GM19351 (cell line): Measurements from ENCODE around the gene GPER1.
"Not testable (repeated sequence)": the region's sequence is repeated elsewhere in the genome, so short reads cannot be mapped to it uniquely, and the experiment has no call there.

Experiments used
- ATAC-seq: cut with Tn5 transposase; IDR thresholded peaks from one replicate; pipeline ENCODE4 v1.9.1; 2021; ENCODE audit warnings: mild to moderate bottlenecking, moderate library complexity; ENCODE audit not compliant: unreplicated experiment

The GPER1 gene

DNA sequence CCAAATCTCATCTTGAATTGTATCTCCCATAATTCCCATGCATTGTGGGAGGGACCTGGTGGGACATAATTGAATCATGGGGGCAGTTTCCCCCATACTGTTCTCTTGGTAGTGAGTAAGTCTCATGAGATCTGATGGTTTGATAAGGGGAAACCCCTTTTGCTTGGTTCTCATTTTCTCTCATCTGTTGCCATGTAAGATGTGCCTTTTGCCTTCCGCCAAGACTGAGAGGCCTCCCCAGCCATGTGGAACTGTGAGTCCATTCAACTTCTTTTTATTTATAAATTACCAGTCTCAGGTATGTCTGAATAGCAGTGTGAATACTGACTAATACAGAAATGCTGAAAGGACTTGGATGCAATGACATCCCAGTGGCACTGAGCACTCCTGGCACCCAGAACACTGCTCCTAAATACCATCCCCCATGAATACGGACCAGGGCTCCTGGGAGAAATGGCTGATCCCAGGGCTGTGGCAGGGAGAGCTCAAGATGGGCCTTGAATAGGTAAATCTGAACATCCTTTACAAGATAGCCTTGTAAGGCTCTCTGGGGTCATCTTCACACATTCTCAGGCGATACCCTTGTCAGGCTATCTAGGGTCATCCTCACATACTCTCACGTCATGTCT lies 52.7 kb downstream of the GPER1 start:
- no peak for ATAC-seq

DNA sequence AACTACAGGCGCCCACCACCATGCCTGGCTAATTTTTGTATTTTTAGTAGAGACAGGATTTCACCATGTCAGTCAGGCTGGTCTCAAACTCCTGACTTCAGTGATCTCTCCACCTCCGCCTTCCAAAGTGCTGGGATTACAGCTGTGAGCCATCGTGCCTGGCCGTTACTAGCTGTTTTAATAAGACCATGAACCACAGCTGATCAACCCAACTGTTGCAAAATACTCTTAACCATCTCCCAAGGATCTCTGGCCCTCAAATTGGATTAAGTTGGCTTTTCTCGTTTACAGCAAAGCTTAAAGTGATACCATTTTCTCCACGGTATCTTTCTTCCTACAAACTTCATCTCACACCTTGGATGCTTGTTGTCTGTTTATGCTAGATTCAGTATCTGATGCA lies 53.7 kb downstream of the GPER1 start:
- ATAC-seq, result no peak

GRCh38 chr7:1142051-1142635 lies 54.2 kb downstream of the GPER1 start:
- no peak for ATAC-seq

- ATAC-seq, result not testable (repeated sequence)
These were observed 55.1 kb downstream of the GPER1 start for GRCh38 chr7:1143031-1143430.
